ENCODE results near the gene RXRA.

RXRA gene

DNA sequence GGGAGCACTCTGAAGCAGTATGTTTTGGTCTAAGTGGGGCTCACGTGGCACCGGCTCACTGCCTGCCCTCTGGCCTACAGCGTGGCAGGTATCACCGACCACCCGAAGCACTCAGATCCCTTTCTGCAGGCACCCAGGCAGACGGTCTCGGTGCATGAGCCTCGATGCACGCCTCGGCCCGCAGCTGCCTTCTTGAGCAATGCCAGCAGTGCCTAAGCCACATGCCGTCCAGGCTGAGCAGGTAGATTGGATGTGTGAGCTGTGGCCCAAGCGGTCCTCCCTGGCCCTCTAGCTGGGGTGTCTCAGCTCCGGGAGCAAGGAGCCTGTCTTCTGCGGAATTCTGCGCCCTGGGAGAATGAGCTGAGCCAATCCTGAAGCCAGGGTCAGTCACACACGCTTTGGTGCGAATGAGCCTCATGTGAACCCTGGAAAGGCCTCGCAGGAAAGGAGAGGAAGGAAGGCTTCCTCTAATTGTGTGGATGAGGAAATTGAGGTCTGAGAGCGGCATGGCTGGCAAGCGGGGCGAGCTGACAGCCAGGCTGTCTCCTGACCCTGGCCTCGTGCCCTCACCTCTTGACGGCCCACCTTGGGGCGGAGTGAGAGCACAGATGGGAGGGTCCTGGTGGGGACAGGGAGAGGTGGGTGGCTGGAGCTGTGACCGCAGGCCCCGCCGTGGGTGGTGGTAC, 14.4 kb downstream of the RXRA start:
- DNase-seq = no peak

GRCh38 chr9:134341306-134341705, 15.1 kb downstream of the RXRA start:
- no peak for DNase-seq

- DNase-seq = no peak
Measured at GRCh38 chr9:134341929-134342745, 15.9 kb downstream of the RXRA start.

- DNase-seq = no peak
Measured at GRCh38 chr9:134342746-134343115, 16.5 kb downstream of the RXRA start.

DNA sequence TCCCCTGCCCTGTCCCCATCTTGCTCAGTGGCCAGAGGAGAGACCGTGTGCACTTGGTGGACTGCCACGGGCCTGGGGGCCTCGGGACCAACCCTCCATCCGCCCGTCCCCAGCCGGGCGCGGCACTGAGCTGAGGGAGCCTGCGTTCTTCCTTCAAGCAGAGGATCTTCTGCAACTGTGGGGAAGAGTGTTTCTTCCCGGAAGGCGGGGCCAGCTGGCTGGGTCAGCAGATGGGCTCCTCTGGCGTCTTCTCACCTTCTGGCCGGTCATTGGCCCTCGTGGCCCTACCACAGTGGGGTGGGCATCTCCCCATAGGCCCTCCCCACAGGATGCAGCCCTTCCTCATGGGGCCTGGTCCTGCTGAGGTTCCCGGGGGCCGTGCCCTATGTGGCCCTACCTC, 17.4 kb downstream of the RXRA start:
- DNase-seq = no peak

GRCh38 chr9:134344068-134344799, 18.0 kb downstream of the RXRA start:
- no peak for DNase-seq

- no peak for DNase-seq
Measured at GRCh38 chr9:134344800-134345310, 18.6 kb downstream of the RXRA start.

- DNase-seq = no peak
Measured at GRCh38 chr9:134345737-134346136, 19.5 kb downstream of the RXRA start.

DNA sequence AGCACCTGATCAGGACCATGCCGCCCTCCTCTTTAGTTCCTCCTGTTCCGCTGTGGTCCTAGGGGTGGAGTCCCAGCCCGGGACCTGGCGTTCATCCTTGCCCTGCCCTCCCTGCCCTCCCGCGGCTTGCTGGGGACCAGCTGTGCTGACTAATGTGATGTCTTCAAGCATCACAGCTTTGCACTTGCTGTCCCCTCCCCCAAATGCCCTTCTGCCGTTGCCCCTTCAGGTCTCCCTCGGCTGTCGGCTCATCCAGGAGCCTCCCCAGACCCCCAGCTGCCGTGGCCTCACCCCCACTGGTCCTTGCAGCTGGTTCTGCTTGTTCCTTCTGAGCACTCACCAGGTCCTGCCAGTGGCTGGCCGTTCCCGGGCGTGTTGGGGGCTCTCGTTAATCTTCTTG, 19.9 kb downstream of the RXRA start:
- no peak for DNase-seq

DNA sequence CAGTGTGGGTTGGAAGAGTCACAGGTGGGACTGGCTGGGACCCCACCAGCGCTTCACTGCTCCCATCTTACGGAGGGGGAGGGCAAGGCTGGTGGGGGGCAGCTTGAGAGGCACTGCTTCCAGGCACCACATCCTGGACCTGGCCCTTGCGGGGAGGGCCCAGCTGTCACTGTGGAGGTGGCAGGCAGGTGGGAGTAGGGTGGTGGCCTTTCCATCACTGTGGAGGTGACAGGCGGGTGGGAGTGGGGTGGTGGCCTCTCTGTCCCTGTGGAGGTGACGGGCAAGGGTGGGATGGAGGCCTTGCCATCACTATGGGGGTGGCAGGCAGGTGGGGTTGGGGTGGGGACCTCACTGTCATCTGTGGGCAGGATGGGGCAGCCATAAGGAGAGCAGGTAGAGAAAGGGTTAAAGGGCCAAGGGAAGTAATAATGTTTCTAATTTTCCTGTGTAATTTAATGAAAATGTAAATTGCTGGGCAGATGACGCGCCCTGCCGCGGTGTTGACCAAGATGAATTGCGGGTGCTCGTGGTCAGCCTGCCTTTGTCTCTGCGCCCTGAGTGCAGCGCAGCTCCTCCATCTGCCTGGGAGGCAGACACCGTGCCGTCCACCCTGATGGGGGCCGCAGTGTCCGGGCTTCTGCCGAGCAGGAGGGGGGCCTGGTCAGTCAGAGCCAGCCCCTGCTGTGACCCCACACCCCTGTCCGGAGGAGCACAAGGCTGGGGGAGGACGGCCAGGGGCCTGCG, 20.8 kb downstream of the RXRA start:
- no peak for DNase-seq

GRCh38 chr9:134347996-134348395, 21.7 kb downstream of the RXRA start:
- no peak for DNase-seq

GRCh38 chr9:134348404-134349155, 22.3 kb downstream of the RXRA start:
- no peak for DNase-seq

GRCh38 chr9:134349936-134350335, 23.7 kb downstream of the RXRA start:
- no peak for DNase-seq

DNA sequence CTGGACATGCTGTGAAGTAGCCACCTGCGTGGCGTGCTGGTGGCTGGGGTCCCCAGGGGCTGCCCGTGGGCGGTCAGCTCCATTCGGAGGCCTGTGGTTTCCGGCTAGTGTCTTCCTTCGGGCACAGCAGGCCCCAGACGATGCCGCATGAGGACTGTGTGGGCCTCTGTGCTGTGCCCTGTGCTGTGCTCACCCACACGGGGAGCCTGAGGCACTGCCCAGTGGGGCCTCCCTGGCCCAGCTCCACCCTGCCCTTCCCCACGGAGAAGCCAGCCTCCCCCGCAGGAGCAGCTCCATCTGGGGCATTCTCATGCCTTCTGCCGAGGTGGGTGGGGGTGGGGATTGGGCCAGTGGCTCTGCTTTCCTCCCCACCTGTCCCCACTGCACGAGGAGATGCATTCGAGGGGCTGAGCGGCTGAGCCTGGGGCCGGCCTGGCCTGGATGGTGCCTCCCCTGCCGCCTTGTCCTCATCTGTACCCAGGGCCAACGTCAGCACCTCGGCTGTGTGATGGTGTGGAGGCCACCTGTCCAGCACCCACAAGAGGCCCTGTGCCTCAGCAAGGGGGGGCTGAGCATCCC, 24.2 kb downstream of the RXRA start:
- DNase-seq = no peak

DNA sequence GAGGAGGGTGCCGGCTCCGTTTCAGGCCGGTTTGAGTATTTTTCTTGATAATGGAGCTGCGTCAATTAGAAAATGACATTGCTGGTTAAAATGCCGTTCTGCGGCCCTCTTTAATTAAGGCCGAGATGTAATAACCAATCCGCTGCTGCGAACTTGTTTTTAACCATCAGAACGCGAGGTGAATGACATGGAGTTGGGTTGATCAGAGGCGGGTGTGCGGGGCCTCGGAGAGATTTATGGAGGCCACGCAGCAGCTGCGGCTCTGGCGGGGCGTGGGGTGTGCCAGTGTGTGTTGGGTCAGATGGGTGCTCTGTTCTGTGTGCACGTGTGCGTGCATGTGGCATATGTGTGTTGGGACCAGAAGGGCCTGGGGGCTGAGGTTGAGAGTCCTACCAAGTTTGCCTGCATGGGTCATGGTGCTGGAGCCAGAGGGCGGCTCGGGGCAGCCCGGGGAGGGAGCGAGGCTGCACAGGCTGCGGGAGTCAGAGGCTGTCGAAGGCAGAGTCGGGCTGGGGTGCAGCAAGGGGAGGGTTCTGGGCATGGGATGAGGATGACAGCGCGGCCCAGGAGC, 25.4 kb downstream of the RXRA start:
- DNase-seq = no peak

DNA sequence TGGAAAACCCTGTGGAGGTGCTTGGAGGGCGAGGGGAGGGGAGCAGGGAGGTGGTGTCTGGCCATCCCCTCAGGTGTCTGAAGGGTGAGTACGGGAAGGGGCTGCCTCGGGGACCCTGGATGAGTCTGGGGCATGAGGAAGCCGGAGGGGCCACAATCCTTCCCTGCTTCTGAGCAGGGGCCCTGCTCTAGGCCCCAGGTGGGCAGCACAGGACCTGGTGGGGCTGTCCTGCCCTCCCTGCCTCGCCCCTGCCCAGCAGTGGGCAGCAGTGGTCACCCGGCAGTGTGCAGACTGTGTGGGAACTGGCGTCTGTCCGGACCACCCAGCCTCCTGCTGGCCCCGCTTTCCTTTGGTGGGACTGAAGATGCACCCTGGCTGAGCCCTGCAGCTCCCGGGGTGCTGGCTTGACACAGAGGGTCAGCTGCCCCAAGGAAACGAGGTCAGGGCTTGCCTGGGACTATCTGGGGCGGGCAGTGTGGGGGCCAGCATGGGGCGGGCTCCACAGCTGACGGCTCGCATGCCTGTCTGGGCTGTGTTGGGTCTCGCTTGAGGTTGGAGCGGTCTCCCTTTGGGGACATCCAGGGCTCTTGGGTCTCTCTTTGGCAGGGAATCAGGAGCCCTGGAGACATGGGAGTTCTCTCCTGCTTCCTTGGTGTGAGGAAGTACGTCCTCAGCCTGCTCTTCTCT, 26.1 kb downstream of the RXRA start:
- no peak for DNase-seq

DNA sequence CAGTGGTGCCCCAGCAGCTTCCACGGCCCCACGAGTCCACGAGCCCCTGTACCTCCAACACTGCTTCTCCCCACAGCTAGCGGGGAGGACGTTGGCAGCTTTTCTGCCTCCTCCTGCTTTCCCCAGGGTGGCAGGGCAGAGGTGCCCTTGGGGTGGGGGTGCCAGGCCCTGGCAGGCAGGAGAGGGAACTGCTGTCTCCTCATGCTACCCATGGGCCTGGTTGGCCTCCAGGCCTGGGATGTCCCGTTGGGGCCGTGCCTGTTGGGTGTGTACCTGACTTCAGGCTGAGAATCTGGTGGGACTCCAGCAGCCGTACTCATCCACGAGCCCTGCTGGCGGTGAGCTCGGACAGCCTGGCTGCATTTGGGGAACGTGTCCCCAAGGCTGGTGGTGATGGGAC, 27.3 kb downstream of the RXRA start:
- no peak for DNase-seq

- DNase-seq = no peak
Measured at GRCh38 chr9:134355158-134355557, 28.9 kb downstream of the RXRA start.

DNA sequence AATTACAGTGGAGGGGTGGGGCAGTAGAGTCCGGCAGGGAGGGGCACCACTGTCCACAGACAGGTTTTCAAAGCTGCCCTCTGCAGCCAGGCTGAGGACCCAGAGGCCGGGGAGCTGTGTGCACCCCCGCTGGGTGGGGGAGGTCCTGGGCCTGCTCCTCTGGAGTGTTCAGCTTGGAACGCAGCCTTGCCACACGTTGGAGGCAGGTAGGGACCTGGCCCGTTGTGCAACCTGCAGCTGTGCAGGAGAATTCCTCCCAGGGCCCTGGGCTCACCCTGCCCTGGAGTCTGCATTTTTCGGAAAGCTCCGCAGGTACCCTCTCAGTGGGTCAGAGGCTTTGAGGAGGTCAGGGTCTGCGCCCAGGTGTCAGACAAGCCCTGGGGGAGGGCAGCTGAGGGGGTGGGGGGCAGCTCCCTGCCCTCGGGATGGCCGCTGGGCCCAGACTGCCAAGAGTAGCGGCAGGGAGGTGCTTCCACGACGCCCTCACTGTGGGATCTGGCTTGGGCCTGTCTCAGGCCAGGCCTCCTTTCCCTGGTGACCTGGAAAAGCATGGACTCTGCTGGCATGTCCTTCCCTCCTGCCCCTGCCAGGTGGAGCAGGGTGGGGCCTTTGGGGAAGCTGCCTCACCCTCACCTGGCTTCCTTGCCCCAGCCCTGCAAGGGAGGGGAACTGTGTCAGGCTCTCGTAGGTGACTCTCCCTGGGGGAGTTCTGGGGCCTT, 29.5 kb downstream of the RXRA start:
- DNase-seq = no peak

Measured in NCI-H510A (cell line).